SU-DHL-6 (cell line): ENCODE measurements around the gene C1orf21.

ENCODE experiments used
- H2AFZ ChIP-seq: fragments of 200-600 bp; sonication (generic); 2 replicates; pipeline ENCODE4 v1.6.1; 2014; ENCODE audit warnings: low read depth, mild to moderate bottlenecking, moderate library complexity, mixed read lengths, antibody characterized with exemption, low read length; ENCODE audit not compliant: severe bottlenecking
- H3F3A ChIP-seq: fragments of 200-600 bp; shearing (Covaris generic); 2 replicates; pipeline ENCODE4 v1.6.0; 2016; ENCODE audit warnings: antibody characterized with exemption, mild to moderate bottlenecking; ENCODE audit not compliant: insufficient read depth
- H3K27ac ChIP-seq: fragments of 200-600 bp; sonication (generic); 2 replicates; pipeline ENCODE4 v1.5.1; 2016; ENCODE audit warnings: low read depth, mild to moderate bottlenecking, low read length, moderate library complexity, mixed read lengths
- H3K27me3 ChIP-seq: fragments of 200-600 bp; sonication (generic), shearing (Covaris generic); 2 replicates; pipeline ENCODE4 v1.6.0; 2014; ENCODE audit warnings: mild to moderate bottlenecking, low read length
- H3K36me3 ChIP-seq: fragments of 200-600 bp; sonication (generic); 2 replicates; pipeline ENCODE4 v1.6.1; 2014; ENCODE audit warnings: mild to moderate bottlenecking, low read length, mixed read lengths
- H3K4me2 ChIP-seq: fragments of 300-600, 200-600 bp; shearing (Covaris generic), sonication (generic); 2 replicates; pipeline ENCODE4 v1.6.0; 2014; ENCODE audit warnings: low read length, low read depth, mild to moderate bottlenecking; ENCODE audit not compliant: poor library complexity, severe bottlenecking
- H3K4me3 ChIP-seq: fragments of 200-600 bp; sonication (generic); 2 replicates; pipeline ENCODE4 v1.5.1; 2014; ENCODE audit warnings: antibody characterized with exemption, low read length, mild to moderate bottlenecking, mixed read lengths; ENCODE audit not compliant: insufficient read depth, poor library complexity, severe bottlenecking
- H3K79me2 ChIP-seq: fragments of 200-600 bp; sonication (generic); 2 replicates; pipeline ENCODE4 v1.6.1; 2014; ENCODE audit warnings: mild to moderate bottlenecking, low read length, moderate library complexity; ENCODE audit not compliant: insufficient read depth
- H3K9ac ChIP-seq: fragments of 200-600 bp; sonication (generic); 2 replicates; pipeline ENCODE4 v1.7.0; 2014; ENCODE audit warnings: mild to moderate bottlenecking, low read length
- H3K9me2 ChIP-seq: fragments of 200-600 bp; sonication (generic); replicated peaks from 2 replicates; pipeline ENCODE4 v1.6.1; 2014; ENCODE audit warnings: low read length; ENCODE audit not compliant: insufficient read depth
- H3K9me3 ChIP-seq: fragments of 200-600 bp; sonication (generic); 2 replicates; pipeline ENCODE4 v1.6.1; 2014; ENCODE audit warnings: low read length, mixed read lengths; ENCODE audit not compliant: insufficient read depth
- H4K20me1 ChIP-seq: fragments of 200-600 bp; sonication (generic); 2 replicates; pipeline ENCODE4 v1.6.1; 2014; ENCODE audit warnings: low read depth, mild to moderate bottlenecking, antibody characterized with exemption, low read length, moderate library complexity, mixed read lengths
- EZH2phosphoT487 ChIP-seq: fragments of 200-600 bp; sonication (generic), shearing (Covaris generic); conservative IDR thresholded peaks from 2 replicates; pipeline ENCODE4 v1.6.1; 2018; ENCODE audit warnings: mild to moderate bottlenecking, antibody characterized with exemption, low read length, moderate library complexity, mixed read lengths
- TF ChIP-seq, protein P1 (sequence below): fragments of 200-600 bp; sonication (generic); IDR thresholded peaks from one replicate; pipeline ENCODE4 v1.5.1; 2017; ENCODE audit warnings: antibody characterized with exemption, mild to moderate bottlenecking, low read length, moderate library complexity; ENCODE audit not compliant: insufficient read depth, poor library complexity, severe bottlenecking

Gene C1orf21

GRCh38 chr1:184389446-184389845 is 2.6 kb downstream of the C1orf21 start:
- no peaks in the 10 kb centered on the region for H3F3A ChIP-seq
- no peak overlapping the region for H3K4me3 ChIP-seq
- H3K79me2 ChIP-seq, result no peaks in the 10 kb centered on the region
- no peaks in the 10 kb centered on the region for H3K36me3 ChIP-seq
- H3K9me2 ChIP-seq, result no peaks in the 10 kb centered on the region
- no peak overlapping the region for H2AFZ ChIP-seq
- no peak for TF ChIP-seq EZH2phosphoT487
- TF ChIP-seq, protein P1, sequence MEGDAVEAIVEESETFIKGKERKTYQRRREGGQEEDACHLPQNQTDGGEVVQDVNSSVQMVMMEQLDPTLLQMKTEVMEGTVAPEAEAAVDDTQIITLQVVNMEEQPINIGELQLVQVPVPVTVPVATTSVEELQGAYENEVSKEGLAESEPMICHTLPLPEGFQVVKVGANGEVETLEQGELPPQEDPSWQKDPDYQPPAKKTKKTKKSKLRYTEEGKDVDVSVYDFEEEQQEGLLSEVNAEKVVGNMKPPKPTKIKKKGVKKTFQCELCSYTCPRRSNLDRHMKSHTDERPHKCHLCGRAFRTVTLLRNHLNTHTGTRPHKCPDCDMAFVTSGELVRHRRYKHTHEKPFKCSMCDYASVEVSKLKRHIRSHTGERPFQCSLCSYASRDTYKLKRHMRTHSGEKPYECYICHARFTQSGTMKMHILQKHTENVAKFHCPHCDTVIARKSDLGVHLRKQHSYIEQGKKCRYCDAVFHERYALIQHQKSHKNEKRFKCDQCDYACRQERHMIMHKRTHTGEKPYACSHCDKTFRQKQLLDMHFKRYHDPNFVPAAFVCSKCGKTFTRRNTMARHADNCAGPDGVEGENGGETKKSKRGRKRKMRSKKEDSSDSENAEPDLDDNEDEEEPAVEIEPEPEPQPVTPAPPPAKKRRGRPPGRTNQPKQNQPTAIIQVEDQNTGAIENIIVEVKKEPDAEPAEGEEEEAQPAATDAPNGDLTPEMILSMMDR, result no peak
- H3K9me3 ChIP-seq, result no peaks in the 10 kb centered on the region
- H3K9ac ChIP-seq, result no peak overlapping the region
- H3K4me2 ChIP-seq, result no peak overlapping the region
- no peaks in the 10 kb centered on the region; the same call in 1 of the 2 replicates for H3K27me3 ChIP-seq
- H4K20me1 ChIP-seq, result no peaks in the 10 kb centered on the region
- H3K27ac ChIP-seq, result no peak overlapping the region

DNA sequence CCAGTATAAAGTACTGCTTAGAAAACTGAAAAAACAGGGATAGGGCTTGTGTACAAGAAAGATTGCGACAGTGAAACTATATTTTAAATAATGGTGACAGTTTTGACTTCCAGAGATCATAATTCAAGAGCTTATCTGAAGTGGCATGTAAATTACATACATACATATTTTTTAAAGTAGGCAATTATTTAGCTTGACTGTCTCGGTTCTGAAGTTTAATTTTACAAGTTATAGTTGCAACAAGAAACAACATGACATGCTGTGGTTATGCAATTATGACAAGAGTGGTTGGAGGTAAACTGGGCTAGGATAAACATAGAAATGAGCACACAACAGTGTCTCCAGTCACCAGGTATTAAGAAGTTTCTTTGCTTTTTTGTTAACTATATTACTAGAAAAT is 4.1 kb downstream of the C1orf21 start:
- Histone ChIP-seq H3K27me3 (no peaks in the 10 kb centered on the region; the same call in 1 of the 2 replicates), H3K4me2 (no peak overlapping the region), H3K79me2 (no peaks in the 10 kb centered on the region)

GRCh38 chr1:184392067-184392466 is 5.2 kb downstream of the C1orf21 start:
- Histone ChIP-seq H2AFZ (no peak overlapping the region), H3K9me2 (no peaks in the 10 kb centered on the region), H3K4me2 (no peak overlapping the region), H4K20me1 (no peaks in the 10 kb centered on the region), H3K4me3 (no peak overlapping the region), H3K27ac (no peak overlapping the region), H3K27me3 (no peaks in the 10 kb centered on the region; the same call in 1 of the 2 replicates), H3K9me3 (no peaks in the 10 kb centered on the region), H3K36me3 (no peaks in the 10 kb centered on the region), H3K79me2 (no peaks in the 10 kb centered on the region), H3F3A (no peaks in the 10 kb centered on the region), H3K9ac (no peak overlapping the region)
- TF ChIP-seq EZH2phosphoT487, result no peak
- TF ChIP-seq, protein P1, result no peak

More for the DNA sequence above, 4.1 kb downstream of the C1orf21 start:
- no peaks in the 10 kb centered on the region for H3K36me3 ChIP-seq
- no peak overlapping the region for H3K27ac ChIP-seq
- H4K20me1 ChIP-seq, result no peaks in the 10 kb centered on the region
- no peak overlapping the region for H3K4me3 ChIP-seq
- no peak overlapping the region for H2AFZ ChIP-seq
- no peaks in the 10 kb centered on the region for H3K9me3 ChIP-seq
- TF ChIP-seq, protein P1, result no peak
- TF ChIP-seq EZH2phosphoT487, result no peak
- H3K9ac ChIP-seq, result no peak overlapping the region
- no peaks in the 10 kb centered on the region for H3K9me2 ChIP-seq
- H3F3A ChIP-seq, result no peaks in the 10 kb centered on the region
